ENCODE data around the gene AWAT1.

The AWAT1 gene

DNA sequence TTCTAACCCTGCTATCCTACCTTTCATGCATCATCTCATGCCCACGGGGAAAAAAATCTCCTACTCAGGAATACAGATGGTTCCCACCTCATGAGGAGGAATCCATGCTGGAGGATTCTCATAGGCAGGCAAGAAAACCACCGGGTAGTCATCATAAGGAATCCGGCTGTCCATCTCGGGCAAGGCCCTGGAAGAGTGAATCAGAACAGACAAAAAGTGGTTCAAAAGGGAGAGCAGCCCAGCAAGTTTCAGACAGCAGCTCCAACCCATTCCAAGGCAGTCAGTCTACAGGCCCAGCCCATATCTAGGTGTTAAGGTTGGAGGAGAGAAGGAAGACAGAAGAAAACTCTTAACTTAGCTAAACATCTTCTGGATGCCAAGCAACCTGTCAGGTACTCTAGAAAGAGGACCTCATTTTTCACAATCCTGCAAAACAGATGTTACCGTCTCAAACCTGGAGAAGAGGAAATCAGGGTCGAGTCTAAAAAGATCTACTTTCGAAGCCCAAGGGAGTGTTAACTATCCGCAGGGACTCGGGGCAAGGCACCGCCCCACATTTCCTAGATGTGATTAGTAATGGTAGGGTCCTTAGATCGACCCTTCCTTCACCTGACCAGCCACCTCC lies 54.8 kb downstream of the AWAT1 start:
- Histone ChIP-seq H3K4me1 (ENCODE audit: control insufficient read depth in 5 of 5, insufficient read depth in 5 of 5, low read length in 5 of 5) (peaks cover 0 to 16% (median 13%) of the 10 kb centered on the region in 5 donors), H3K36me3 (ENCODE audit: control insufficient read depth in 5 of 5, insufficient read depth in 5 of 5, low read length in 5 of 5) (peaks cover 15 to 32% (median 19%) of the 10 kb centered on the region in 5 donors), H3K4me3 (ENCODE audit: low read depth in 1 of 5, low read length in 5 of 5) (peak overlapping the region; percentile 71 to 83 (median 77)), H3K27ac (ENCODE audit: low read depth, low read length) (peak overlapping the region; percentile 28), H3K9ac (ENCODE audit: low read length in 5 of 5) (peak overlapping the region in 4 of 5 donors; percentile 64 to 81 (median 68)), H3K27me3 (ENCODE audit: control insufficient read depth in 5 of 5, insufficient read depth in 4 of 5, low read length in 5 of 5) (peaks cover 0 to 5% (median 3%) of the 10 kb centered on the region in 5 donors), H3K9me3 (ENCODE audit: control insufficient read depth in 5 of 5, low read length in 5 of 5) (no peaks in the 10 kb centered on the region)

Measured in subcutaneous abdominal adipose tissue (tissue), 5 donors.